Measurements from ENCODE around the gene LRRC4C.

DNA sequence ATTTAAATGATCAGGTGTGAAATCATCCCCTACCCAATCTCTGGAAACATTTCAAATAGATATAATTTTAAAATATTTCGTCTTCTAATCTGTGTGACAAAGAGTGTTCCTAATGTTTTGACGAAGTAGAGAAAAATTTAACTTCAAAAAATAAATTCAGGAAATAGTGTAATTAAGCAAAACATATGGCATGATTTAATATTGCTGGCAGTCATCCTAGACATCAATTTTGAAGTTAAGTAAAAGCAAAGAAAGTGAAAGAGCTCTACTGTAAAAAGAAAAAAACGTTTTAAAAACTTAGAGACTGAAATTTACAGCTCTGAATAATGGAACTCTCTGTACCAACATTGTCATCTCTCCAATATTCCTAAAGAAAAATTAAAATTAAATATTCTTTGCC lies 1062.3 kb downstream of the LRRC4C start:
- TF ChIP-seq EP300 (IDR thresholded peaks at IDR 0.05; ENCODE audit: borderline replicate concordance) (no peak), TEAD4 (IDR thresholded peaks at IDR 0.05) (no peak), CEBPB (IDR thresholded peaks at IDR 0.05) (no peak), TAF1 (IDR thresholded peaks at IDR 0.05; ENCODE audit: low read depth) (no peak), FOXM1 (IDR thresholded peaks at IDR 0.05; ENCODE audit: borderline replicate concordance, low read depth) (no peak), TCF12 (IDR thresholded peaks at IDR 0.05; ENCODE audit: low read depth) (no peak), RAD21 (IDR thresholded peaks at IDR 0.05; ENCODE audit: low read depth) (no peak), ZBTB7A (IDR thresholded peaks at IDR 0.05; ENCODE audit: low read depth) (no peak), YY1 (IDR thresholded peaks at IDR 0.05; ENCODE audit: low read depth) (no peak)
- TF ChIP-seq, protein P1, sequence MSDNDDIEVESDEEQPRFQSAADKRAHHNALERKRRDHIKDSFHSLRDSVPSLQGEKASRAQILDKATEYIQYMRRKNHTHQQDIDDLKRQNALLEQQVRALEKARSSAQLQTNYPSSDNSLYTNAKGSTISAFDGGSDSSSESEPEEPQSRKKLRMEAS (IDR thresholded peaks at IDR 0.05), result no peak
- TF ChIP-seq, protein P2, sequence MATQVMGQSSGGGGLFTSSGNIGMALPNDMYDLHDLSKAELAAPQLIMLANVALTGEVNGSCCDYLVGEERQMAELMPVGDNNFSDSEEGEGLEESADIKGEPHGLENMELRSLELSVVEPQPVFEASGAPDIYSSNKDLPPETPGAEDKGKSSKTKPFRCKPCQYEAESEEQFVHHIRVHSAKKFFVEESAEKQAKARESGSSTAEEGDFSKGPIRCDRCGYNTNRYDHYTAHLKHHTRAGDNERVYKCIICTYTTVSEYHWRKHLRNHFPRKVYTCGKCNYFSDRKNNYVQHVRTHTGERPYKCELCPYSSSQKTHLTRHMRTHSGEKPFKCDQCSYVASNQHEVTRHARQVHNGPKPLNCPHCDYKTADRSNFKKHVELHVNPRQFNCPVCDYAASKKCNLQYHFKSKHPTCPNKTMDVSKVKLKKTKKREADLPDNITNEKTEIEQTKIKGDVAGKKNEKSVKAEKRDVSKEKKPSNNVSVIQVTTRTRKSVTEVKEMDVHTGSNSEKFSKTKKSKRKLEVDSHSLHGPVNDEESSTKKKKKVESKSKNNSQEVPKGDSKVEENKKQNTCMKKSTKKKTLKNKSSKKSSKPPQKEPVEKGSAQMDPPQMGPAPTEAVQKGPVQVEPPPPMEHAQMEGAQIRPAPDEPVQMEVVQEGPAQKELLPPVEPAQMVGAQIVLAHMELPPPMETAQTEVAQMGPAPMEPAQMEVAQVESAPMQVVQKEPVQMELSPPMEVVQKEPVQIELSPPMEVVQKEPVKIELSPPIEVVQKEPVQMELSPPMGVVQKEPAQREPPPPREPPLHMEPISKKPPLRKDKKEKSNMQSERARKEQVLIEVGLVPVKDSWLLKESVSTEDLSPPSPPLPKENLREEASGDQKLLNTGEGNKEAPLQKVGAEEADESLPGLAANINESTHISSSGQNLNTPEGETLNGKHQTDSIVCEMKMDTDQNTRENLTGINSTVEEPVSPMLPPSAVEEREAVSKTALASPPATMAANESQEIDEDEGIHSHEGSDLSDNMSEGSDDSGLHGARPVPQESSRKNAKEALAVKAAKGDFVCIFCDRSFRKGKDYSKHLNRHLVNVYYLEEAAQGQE (IDR thresholded peaks at IDR 0.05; ENCODE audit: low read depth), result no peak
